Right kidney (tissue), 9 donors: ENCODE data around the gene TIMM8A.

Source experiments
- DNase-seq: peaks from one replicate; pipeline ENCODE4 v3.0.0-alpha.2; 2016
- long read RNA-seq, 8 donors: transcript quantifications; one replicate each; lab custom pipeline, GENCODE V29; 2026

TIMM8A gene, protein sequence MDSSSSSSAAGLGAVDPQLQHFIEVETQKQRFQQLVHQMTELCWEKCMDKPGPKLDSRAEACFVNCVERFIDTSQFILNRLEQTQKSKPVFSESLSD
- long read RNA-seq, donor 1, transcript TIMM8A-205 (2 exons, 1,194 nt), result major isoform, 6 of 7 reads
- long read RNA-seq, donor 1, partial matches to known transcripts, result 0 of 7 reads
- long read RNA-seq, donor 1, other reads (novel, unspliced or antisense), result 0 of 7 reads
- long read RNA-seq, donor 2, partial matches to known transcripts, result 0 of 4 reads
- long read RNA-seq, donor 2, other reads (novel, unspliced or antisense), result 0 of 4 reads
- long read RNA-seq, donor 3, transcript TIMM8A-205 (2 exons, 1,194 nt), result major isoform, 7 of 7 reads
- long read RNA-seq, donor 3, partial matches to known transcripts, result 0 of 7 reads
- long read RNA-seq, donor 3, other reads (novel, unspliced or antisense), result 0 of 7 reads
- long read RNA-seq, donor 4, partial matches to known transcripts, result 0 of 3 reads
- long read RNA-seq, donor 4, other reads (novel, unspliced or antisense), result 0 of 3 reads
- long read RNA-seq, donor 5, transcript TIMM8A-205 (2 exons, 1,194 nt), result major isoform, 10 of 12 reads
- long read RNA-seq, donor 5, partial matches to known transcripts, result 0 of 12 reads
- long read RNA-seq, donor 5, other reads (novel, unspliced or antisense), result 0 of 12 reads
- long read RNA-seq, donor 6, transcript TIMM8A-205 (2 exons, 1,194 nt), result major isoform, 6 of 6 reads
- long read RNA-seq, donor 6, partial matches to known transcripts, result 0 of 6 reads
- long read RNA-seq, donor 6, other reads (novel, unspliced or antisense), result 0 of 6 reads
- long read RNA-seq, donor 7, transcript TIMM8A-205 (2 exons, 1,194 nt), result major isoform, 8 of 8 reads
- long read RNA-seq, donor 7, partial matches to known transcripts, result 0 of 8 reads
- long read RNA-seq, donor 7, other reads (novel, unspliced or antisense), result 0 of 8 reads
- long read RNA-seq, donor 8, transcript TIMM8A-205 (2 exons, 1,194 nt), result major isoform, 5 of 5 reads
- long read RNA-seq, donor 8, partial matches to known transcripts, result 0 of 5 reads
- long read RNA-seq, donor 8, other reads (novel, unspliced or antisense), result 0 of 5 reads

DNA sequence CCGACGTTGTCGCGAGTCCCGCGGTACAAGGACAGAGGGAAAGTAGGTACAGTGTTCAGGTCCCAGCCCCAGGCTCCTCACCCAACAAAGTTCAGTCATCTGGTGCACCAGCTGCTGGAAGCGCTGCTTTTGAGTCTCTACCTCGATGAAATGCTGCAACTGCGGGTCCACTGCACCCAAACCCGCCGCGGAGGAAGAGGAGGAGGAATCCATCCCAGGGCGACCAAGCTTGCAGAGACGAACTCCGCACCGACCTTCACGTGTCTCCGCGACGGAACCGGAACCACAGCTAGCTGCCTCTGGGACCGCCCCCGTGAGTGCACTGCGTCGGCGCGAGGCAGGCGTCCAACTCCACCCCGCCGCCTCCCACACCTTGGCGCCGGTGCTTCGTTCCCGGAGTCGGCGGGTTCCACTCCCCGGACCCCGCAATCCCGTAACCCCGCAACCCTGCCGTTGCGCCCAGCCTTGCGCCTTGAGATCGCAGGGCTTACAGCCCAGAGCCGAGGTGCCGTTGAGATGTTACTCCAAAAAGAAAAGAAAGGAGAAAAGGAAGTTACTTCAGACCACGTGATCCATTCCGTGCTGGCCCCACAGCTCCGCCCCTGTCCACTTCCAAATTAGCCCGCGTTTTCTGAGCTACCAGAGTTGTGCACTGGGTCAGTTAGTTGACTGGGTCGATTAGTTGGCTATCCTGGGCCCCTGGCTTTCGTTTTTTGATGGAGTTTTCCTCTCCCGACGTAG, at the start of gene TIMM8A:
TIMM8A (minus strand) TSS at position 291 of the 741 bp plus-strand sequence; CDS start at position 213, 78 bp downstream.
- peak; percentile 81 for DNase-seq

DNA sequence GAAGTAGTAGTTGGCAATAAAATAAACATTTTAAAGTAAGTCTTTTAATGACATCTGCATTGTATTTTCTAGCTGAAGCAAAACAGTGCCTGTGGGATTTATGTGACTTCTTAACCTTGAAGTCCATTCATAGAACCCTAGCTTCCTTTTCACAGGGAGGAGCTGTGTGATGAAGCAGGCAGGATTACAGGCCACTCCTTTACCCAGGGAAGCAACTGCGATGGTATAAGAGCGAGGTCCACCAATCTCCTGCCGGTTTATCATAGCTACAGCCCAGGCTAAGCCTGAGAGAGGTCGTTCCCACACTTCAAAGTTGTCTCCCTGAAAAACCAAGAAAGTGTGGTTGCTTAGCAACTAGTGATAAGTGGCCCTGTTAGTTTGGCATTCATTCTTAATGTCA, 49.2 kb upstream of the TIMM8A start:
- DNase-seq, result no peak

DNA sequence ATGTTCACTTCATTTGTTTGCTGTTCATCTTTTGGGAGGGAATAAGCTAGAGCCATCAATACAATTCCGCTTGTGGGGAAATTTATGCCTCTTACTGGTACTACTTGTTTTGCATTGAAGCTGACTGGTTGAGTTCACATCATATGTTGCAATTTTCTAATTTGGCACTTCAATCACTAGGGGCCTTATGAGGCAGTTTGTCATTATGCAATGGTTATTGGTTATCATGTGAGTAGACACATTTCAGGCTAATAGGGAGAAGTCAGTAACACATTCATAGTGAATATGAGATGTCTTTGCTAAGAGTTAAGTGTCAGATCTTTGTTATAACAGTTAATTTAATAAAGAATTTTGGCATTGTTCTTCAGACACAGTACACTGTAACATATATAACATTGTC, 47.2 kb upstream of the TIMM8A start:
- no peak for DNase-seq

DNA sequence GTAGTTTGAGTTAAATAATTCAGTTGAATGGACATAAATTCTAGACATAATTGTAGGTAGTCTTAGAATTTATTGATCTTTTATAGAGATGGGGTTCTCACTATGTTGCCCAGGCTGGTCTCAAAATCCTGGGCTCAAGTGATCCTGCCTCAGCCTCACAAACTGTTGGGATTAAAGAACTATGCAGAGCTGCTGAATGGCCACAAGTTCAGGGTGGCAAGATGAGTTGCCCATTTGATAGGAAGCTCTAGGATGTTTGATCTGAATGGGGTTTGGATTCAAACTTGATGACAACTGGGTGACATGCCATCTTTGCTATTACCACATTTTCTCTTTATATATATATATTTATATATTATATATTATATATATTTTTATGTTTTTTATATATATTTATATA, 45.8 kb upstream of the TIMM8A start:
- no peak for DNase-seq

DNA sequence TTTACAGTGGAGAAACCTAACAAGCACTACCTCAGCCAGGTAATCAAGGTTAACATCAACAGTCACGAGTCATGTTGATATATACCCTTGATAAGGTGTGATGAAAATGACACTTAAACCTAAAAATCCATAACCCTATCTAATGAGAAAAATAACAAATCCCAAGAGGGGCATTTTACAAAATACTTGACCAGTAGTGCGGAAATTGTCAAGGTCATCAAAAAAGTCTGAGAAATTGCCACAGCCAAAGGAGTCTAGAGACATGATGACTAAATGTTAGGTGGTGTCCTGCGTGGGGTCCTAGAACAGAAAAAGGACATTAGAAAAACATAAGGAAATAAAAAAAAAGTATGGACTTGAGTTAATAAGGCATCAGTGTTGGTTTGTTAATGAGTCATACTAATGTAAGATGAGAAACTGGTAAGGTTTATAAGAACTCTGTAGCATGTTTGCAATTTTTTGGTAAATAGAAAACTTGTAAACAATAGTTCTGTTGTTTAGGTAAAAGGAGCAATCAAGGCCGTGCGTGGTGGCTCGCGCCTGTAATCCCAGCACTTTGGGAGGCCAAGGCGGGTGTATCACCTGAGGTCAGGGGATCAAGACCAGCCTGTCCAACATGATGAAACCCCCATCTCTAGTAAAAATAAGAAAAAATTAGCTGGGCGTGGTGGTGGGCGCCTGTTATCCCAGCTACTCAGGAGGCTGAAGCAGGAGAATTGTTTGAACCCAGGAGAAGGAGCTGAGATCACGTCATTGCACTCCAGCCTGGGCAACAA, 45.2 kb upstream of the TIMM8A start:
- no peak for DNase-seq

DNA sequence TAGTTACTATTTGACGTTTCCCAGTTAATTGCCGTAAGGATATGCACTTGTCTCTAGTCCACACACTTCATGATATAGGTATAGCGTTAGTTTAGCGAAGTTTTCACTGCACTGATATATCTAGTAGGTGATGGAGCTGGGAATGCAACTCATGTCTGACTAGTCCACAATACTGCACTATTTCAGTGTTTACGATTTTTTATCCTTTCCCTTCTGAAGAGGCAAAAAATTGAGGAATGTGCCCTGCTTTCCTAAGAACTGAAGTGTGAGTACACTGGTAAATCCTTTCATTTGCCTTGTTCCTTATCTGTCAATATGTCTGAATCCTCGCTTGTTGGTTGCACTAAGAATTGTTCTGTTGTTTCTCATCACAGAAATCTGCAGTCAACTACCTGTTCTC, 43.3 kb upstream of the TIMM8A start:
- no peak for DNase-seq

DNA sequence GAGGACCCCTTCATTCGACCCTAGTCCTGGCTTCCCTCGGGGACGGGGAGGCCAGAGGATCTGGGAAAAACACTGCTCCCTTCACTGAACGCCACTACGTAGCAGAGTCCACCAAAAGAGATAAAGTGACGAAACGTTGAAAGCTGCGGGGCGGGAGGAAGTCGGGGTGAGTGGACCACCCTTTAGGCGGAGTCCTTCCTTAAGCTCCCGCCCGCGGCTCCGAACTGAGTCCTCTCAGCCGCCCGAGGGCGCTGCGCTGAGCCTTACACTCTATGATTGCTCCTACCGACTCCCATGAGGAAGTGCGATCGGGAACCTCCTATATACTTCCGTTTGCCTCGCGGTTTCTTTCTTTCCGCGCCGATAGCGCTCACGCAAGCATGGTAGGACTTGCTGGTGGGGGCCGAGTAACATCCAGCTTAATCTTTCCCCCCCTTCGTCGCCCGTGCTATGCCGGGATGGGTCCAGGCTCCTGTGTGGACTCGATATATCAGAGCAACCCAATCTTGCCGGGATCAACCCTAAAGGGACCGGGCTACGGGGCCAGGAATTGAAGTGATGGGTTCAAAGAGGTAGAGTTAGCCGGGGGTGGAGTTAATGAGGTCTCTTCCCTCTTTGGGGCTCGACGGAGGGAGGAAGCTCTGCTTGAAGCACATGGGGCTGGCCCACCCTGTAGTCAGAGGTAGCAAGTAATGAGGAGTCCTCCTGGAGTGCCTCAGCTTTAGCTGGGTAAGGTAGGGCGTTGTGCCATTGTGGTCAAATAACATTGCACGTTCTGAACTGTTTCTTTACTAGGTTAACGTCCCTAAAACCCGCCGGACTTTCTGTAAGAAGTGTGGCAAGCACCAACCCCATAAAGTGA, 42.4 kb upstream of the TIMM8A start, which contains the start of gene RPL36A:
RPL36A (plus strand) TSS at position 348 of the 862 bp plus-strand sequence; CDS start at position 381, 33 bp downstream.
- peak; percentile 65 for DNase-seq

DNA sequence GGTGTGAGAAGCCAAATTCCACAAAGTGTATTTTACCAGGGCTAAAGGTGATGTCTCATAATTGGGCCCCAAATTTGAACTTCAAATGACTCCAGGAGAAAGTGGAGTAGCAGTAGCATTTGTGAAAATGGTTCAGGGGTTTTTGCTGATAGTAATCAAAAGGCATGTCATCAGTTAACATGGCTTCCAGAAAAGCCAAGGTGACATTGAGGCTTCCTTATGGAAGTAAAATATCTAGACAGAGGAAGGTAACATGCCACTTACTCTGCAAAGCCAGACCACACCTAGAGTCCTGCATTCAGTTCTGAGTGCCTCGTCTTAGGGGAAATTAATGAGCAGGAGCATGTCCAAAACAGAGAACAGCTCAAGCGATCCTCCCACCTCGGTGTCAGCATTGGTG, 40.1 kb upstream of the TIMM8A start:
- DNase-seq, result no peak

DNA sequence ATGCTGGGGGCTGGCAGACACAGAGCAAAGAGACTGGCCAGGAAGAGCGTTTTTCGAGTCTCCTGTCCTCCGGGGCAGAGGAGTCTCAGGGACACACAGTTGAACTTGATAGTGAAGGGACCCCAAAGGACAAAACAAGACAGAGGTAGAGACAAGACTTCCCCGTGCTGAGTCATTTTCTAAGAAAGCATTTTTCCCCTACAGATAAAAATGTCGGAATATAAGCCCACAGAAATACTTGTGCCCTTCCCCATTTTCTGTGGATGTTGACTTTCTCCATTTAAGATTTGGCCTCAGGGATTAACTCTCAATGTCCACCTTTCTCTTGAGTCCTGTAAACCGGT, 38.0 kb upstream of the TIMM8A start:
- DNase-seq, result no peak

DNA sequence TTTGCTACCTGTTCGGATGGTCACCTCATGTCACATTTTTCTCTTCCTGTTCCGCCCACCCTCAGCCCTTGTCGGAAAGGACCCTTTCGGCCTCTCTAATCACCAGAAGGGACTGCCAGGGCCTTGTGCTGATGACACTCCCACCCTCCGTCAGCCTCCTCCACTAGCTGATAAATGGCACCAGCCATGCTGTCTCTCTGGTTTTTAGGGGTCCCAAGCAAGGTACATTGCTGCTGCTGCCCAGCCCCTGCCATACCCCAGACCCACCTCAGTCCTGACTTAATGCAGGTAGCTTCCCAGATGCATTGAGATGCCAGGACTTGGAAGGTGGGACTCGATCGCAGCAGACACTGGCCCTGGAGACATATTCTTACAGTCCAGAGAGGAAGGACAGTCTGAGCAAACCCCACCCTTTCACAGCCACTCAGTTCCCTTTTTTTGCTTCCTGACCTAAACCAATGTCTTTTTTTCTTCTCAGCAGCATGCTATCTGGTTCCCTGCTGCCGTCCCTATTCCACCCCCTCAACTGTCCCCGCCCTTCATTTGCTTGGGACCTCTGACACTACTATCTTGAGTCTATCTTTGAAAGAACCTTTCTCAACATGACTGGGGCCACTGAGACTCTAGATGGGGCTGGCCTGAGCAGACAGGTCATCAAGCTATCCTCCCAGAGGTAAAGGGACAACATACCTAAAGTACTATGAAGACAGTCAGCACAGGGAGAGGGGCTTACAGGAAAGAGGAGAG, 37.4 kb upstream of the TIMM8A start, which contains the start of gene BTK:
BTK (minus strand) TSS at position 397 of the 747 bp plus-strand sequence. CDS start 10,907 bp downstream, outside the sequence.
- DNase-seq, result no peak

DNA sequence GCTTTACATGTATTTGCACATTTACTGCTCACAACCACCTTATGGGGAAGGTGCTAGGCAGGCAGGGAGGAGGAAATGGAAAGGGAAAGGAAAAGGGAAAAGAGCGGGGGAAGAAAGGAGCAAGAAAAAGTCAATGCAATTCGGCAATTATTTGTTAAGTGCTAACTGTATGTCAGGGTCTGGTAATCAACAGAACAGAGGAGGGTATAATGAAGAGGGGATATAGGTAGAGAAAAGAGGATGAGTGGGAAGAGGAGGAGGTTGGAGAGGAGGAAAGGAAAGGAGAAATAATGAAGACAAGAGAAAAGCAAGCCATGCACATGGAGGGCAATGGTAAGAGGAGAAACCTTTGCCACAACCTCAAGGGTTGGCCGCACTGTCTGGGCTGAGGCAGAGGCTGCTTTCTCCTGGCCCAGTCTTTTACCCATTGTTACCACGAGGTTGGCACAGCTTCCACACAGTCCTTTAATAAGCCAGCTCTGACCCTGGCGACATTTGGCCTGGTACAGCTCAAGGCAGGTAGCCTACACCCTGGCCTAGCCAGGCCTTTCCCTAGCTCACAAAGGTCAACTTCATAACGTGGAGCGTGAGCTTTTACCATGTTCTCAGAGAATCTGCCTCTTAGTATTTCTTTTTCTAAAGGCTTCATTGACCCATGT, 36.6 kb upstream of the TIMM8A start:
- DNase-seq, result no peak

DNA sequence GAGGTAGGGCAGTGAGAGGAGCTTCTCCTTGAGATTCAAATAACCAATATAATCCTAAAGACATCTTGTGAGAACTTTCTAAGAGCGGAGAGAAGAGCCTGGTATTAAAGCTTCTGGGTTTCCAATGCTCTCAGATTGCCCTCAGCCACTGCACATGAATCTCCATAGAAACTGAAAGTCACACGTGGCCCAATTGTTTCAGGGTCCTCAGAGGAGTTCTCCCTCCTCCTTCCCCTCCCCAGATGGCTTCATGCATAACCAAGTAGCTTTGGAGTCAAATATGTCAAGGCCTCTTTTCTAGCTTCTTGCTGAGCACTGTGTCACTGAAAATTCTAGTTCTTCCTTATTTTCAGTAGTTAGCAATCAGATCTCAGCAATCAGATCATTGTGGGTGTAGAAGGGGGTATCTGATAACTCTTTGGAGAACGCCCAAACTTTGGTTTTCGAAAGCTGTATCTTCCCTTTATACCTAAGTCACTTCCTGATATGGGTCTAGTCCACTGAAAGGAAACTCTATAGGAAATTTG, 35.2 kb upstream of the TIMM8A start:
- no peak for DNase-seq

DNA sequence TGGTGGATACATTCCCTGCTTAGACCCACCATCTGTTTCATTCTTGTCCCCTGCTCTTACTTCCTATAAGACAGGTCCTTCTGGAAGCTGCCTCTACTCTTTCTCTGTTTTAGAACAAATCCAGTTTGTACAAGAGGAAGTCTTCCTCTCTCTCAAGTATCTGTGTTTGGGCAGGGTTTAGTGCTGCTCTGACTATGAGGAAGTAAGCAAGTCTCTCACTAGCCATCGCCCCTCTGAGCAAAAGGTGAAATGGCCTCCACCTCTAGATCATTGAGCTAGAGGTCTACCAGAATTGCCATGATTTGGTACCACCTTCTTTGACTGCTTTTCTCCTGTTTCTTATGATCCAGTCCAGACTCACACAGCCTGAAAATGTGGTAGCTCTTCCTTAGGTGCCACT, 29.0 kb upstream of the TIMM8A start:
- DNase-seq, result no peak

DNA sequence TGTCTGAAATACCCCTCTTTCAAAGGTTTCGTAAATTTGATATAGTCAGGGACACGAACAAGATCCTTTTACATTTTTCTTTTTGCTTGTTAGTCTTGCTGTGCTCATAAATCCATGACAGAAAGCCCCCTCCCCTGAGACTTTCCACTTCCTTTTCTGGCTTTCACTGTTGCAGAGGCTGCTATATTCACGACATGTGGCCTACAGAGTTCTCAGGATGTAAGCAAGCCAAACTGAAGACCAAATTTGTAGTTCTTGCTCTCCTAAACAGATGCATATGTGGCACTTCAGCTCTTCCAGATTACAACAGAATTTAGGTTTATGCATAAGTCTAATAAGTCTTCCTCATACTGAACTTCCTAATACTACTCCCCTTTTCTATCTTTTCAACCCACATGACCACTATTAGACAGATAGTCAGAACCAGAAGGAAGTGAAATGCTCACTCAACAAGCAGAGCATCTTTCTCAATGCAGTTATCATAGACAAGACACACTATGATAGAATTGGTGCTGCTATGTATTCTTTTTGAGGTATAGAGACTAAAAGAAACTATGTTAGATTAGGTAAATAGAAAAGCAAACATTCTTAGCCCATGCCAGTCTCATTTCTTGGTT, 22.5 kb upstream of the TIMM8A start:
- no peak for DNase-seq

DNA sequence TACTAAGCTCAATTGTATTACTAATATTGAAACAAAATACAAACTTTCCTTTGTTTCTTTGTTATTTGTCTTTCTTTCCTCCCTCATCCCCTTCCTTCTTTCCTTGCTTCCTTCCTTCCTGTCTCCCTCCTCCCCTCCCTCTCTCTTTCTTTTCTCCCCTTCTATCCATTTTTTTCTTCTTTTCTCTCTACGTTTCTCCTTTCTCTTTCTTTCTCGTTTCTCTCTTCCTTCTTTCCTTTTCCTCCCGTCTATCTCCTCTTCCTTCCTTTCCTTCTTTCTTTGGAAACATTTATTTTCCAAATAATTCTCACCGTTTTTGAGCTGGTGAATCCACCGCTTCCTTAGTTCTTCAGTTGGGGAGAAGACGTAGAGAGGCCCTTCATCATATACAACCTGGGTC, 21.1 kb upstream of the TIMM8A start:
- DNase-seq, result no peak

DNA sequence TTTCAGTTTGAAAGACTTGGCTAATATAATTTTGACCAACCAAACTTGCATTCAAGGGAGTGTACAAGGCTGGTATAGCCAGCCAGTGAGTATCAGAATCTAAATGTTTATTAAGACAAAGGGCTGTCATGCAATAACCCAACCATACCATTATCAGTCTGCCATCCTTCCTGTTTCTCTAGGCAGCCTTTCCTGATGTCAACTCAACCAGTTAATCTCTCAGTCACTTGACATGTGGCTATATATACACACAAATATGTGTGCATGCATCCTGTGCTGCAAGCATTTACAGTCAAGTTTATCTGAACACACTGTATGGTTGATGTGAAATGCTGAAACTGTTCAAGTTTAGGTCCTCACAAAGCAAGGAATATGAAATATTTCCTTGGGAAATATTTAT, 20.3 kb upstream of the TIMM8A start:
- DNase-seq, result no peak

DNA sequence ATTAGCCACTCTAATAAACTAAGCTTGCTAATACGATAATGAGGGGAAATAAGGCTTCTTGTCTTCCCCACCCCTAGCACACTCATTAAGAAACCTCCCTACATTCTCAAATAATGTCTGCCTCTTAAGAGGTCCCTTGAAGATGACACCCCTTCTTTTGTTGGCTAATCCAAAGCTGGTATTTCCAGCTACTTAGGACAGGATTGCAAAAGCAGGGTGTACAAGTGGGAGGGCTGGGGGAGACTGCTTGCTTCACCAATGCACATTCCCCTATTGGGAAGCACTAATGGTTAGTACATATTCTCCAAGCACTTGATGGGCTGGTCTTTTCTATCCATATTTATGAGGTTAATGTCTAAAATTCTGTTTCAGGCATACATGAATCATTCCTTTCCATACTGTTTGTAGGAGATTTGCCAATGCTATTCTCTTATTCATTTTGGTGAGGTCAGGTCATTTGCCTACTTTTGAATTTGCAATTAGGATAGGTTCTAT, 16.8 kb upstream of the TIMM8A start:
- no peak for DNase-seq

DNA sequence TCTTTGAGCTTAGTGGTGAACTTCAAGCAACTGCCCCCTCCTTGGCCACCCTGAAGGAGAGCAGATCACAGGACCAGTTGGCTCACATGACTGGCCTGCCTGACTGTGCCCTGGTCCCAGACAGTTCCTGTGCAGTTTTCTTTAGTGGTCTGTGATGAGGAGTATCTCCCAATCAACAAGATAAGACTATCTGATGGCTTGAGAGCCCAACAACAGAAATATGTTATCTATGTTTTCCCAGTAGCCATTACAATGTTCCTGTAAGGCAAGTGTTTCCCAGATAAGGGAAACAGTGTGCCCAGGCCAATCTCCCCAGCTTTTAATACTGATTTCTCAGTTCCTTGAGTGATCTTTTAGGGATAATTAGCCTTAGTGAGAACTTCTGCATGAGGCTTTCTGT, 14.2 kb upstream of the TIMM8A start:
- DNase-seq, result no peak
